H1 (cell line): ENCODE measurements around the gene C2orf76.

Experiments
- CREB1 ChIP-seq: IDR thresholded peaks from 2 replicates; pipeline ENCODE4 v1.6.1; 2012; ENCODE audit warnings: inconsistent platforms
- FOSL1 ChIP-seq: IDR thresholded peaks from 2 replicates; pipeline ENCODE4 v1.6.1; 2011; ENCODE audit warnings: mild to moderate bottlenecking, low read depth, low read length, moderate library complexity; ENCODE audit not compliant: insufficient read depth
- GTF2F1 ChIP-seq: IDR thresholded peaks from 2 replicates; pipeline ENCODE4 v1.6.1; 2012; ENCODE audit warnings: low read depth, low read length, improper control_type of control experiment, borderline replicate concordance
- HDAC6 ChIP-seq: IDR thresholded peaks from one replicate; pipeline ENCODE4 v1.7.1; 2012; ENCODE audit warnings: low read depth, mild to moderate bottlenecking, inconsistent platforms, low read length, moderate library complexity
- JUN ChIP-seq: IDR thresholded peaks from 2 replicates; pipeline ENCODE4 v1.6.1; 2011; ENCODE audit warnings: low read depth, mild to moderate bottlenecking, improper control_type of control experiment, low read length
- MAFK ChIP-seq: IDR thresholded peaks from 2 replicates; pipeline ENCODE4 v1.6.1; 2012; ENCODE audit warnings: low read depth, mild to moderate bottlenecking, improper control_type of control experiment, low read length
- POLR2A ChIP-seq, 2 experiments: IDR thresholded peaks; 1 replicate in 1 of 2; 2 replicates in 1 of 2; pipeline ENCODE4 v1.6.1; 2011; ENCODE audit warnings: low read depth in 2 of 2, low read length in 2 of 2, mild to moderate bottlenecking in 2 of 2; ENCODE audit errors: control extremely low read depth in 1 of 2
- TF ChIP-seq, protein P1 (sequence below), 3 experiments: IDR thresholded peaks; 1 replicate in 2 of 3; 2 replicates in 1 of 3; pipeline versions ENCODE4 v1.5.1 to v1.6.1; 2011; ENCODE audit warnings: low read length in 3 of 3, mild to moderate bottlenecking in 3 of 3, inconsistent platforms in 2 of 3, low read depth in 1 of 3, moderate library complexity in 1 of 3; ENCODE audit not compliant: insufficient read depth in 1 of 3; ENCODE audit errors: control extremely low read depth in 1 of 3

DNA sequence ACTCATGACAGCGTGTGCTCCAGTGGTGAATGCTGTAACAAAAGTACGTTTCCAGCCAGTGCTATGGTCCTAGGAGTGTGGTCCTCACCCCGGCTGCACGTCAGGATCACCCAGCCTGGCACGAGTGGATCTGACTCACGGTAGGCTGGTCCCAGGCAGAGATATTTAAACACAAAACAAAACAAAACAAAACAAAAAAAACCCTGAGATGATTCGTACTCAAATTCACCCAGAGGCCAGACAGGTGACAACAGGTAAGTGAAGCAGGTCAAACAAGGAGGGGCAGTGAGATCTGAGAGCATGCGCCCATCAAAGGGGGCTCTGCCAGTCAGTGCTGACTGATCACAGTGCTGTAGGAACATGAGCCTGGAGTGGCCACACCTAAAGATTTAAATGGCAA, 43.2 kb downstream of the C2orf76 start:
- TF ChIP-seq FOSL1 = no peak
- no peak for TF ChIP-seq CREB1
- TF ChIP-seq HDAC6 = no peak
- TF ChIP-seq, protein P1, sequence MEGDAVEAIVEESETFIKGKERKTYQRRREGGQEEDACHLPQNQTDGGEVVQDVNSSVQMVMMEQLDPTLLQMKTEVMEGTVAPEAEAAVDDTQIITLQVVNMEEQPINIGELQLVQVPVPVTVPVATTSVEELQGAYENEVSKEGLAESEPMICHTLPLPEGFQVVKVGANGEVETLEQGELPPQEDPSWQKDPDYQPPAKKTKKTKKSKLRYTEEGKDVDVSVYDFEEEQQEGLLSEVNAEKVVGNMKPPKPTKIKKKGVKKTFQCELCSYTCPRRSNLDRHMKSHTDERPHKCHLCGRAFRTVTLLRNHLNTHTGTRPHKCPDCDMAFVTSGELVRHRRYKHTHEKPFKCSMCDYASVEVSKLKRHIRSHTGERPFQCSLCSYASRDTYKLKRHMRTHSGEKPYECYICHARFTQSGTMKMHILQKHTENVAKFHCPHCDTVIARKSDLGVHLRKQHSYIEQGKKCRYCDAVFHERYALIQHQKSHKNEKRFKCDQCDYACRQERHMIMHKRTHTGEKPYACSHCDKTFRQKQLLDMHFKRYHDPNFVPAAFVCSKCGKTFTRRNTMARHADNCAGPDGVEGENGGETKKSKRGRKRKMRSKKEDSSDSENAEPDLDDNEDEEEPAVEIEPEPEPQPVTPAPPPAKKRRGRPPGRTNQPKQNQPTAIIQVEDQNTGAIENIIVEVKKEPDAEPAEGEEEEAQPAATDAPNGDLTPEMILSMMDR (IDR thresholded peaks at IDR 0.05; ENCODE audit: control extremely low read depth in 1 of 3, insufficient read depth in 1 of 3, low read depth in 1 of 3, low read length in 3 of 3) = no peak
- no peak for TF ChIP-seq MAFK
- TF ChIP-seq JUN = no peak
- TF ChIP-seq POLR2A (IDR thresholded peaks at IDR 0.05; ENCODE audit: control extremely low read depth in 1 of 2, low read depth in 2 of 2, low read length in 2 of 2) = no peak
- no peak for TF ChIP-seq GTF2F1
